GM10266 (cell line): ENCODE results near the gene FOXRED2.
"Not testable (repeated sequence)": the region's sequence is repeated elsewhere in the genome, so short reads cannot be mapped to it uniquely, and the experiment has no call there.

Experiments
- DNase-seq: peaks from one replicate; pipeline ENCODE4 v3.0.0; 2012; ENCODE audit errors: extremely low spot score
- TF ChIP-seq, protein P1 (sequence below): IDR thresholded peaks from 2 replicates; pipeline ENCODE4 v1.5.1; 2012; ENCODE audit warnings: mild to moderate bottlenecking, low read depth; ENCODE audit not compliant: control insufficient read depth, insufficient read depth; ENCODE audit errors: missing control alignments

FOXRED2 gene

DNA sequence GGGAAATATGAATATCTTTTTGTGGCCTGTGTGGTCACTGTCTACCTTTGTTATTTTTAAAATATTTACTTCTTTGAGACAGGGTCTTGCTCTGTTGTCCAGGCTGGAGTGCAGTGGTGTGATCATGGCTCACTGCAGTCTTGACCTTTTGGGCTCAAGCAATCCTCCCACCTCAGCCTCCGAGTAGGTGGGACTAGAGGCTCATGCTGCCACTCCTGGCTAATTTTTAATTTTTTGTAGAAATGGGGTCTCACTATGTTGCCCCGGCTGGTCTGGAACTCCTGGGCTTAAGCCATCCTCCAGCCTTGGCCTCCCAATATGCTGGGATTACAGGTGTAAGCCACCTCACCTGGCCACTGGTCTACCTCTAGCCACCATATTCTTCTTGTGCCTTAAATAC, 25.6 kb upstream of the FOXRED2 start:
- DNase-seq: no peak

DNA sequence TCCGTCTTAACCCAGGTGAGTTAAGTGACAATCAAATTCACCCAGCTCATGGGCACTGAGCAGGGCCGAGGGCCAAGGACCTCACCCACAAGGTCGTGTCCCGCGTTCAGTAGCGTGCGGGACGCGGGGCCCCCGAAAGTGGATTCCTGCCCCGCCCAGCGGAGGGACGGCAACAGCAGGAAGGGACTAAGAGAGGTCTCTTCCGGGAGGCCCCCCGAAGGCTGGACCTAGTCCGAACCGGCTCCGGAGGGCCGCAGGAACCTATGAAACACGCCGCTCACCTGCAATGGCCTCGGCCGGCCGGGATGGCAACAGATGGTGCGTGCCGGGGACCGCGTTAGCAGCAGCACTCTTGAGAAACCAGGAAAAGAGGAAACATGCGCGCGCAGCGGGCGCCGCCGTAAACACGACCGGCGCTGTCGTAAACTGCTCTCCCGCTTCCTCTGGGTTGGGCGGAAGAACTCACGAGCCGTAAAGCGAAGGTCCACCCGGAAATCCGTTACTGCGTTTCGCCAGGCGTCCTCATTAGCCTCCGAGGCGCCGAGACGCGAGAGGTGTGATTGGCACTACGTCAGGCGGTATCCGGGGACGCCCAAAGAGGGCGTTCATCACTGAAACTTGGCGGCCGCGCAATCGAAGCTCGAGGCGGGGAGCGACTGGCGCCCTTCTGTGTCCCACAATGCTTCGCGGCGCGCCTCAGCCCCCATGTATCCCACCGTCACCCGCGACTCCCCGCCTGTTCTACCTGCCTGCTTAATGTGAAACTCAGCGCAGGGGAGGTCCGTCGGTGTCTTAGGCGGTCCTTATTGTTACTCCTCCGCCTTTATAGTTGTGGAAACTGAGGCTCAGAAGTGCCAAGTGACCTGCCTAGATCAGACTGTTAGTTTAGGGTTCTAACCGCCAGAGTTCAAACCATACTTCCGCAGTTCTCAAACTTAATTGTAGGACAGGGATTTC, 22.2 kb upstream of the FOXRED2 start, which contains the start of gene EIF3D:
Gene EIF3D, minus strand, starts transcription at position 372 of the 957 bp plus-strand sequence. CDS start 3,045 bp downstream, outside the sequence.
- TF ChIP-seq, protein P1, sequence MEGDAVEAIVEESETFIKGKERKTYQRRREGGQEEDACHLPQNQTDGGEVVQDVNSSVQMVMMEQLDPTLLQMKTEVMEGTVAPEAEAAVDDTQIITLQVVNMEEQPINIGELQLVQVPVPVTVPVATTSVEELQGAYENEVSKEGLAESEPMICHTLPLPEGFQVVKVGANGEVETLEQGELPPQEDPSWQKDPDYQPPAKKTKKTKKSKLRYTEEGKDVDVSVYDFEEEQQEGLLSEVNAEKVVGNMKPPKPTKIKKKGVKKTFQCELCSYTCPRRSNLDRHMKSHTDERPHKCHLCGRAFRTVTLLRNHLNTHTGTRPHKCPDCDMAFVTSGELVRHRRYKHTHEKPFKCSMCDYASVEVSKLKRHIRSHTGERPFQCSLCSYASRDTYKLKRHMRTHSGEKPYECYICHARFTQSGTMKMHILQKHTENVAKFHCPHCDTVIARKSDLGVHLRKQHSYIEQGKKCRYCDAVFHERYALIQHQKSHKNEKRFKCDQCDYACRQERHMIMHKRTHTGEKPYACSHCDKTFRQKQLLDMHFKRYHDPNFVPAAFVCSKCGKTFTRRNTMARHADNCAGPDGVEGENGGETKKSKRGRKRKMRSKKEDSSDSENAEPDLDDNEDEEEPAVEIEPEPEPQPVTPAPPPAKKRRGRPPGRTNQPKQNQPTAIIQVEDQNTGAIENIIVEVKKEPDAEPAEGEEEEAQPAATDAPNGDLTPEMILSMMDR: no peak
- DNase-seq: peak; percentile 89

More for the DNA sequence above, 25.6 kb upstream of the FOXRED2 start:
- TF ChIP-seq, protein P1: no peak

DNA sequence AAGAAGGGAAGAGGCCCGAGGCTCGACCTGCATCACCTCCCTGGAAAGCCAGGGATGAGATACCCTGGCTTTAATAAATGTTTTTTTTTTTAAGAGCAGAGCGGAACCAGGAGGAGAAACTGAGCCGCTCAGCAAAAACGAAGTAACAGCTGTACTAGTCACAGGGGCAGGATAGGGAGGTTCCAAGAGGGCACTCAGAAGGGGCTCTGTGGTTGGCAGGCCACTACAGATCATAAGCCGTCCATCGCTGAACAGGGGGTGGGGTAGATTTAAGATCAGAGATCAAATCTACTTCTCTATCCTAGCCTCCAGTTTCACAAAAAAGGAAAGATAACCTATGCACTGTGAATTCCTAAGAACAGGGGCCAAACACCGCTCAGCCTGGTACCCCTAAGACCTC, 21.5 kb upstream of the FOXRED2 start:
- TF ChIP-seq, protein P1: no peak

DNA sequence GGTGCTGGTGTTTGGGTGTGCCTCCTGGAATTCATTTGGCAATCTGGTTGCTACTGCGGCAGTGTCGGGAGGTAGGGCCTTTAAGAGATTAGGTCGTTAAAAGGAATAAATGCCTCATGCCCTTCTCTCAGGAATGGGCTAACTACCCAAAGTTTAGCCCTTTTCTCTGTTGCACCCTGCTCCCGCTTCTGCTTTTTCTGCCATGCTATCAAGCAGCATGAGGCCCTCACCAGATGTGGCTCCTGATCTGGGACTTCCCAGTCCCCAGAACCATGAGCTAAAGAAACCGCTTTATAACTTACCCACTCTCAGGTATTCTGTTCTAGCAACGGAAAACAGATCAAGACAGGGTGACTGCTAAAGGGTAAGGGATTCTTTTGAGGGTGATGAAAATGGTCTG, 15.8 kb upstream of the FOXRED2 start:
- no peak for DNase-seq
- TF ChIP-seq, protein P1: no peak

More for the DNA sequence above, 21.5 kb upstream of the FOXRED2 start:
- DNase-seq: no peak

DNA sequence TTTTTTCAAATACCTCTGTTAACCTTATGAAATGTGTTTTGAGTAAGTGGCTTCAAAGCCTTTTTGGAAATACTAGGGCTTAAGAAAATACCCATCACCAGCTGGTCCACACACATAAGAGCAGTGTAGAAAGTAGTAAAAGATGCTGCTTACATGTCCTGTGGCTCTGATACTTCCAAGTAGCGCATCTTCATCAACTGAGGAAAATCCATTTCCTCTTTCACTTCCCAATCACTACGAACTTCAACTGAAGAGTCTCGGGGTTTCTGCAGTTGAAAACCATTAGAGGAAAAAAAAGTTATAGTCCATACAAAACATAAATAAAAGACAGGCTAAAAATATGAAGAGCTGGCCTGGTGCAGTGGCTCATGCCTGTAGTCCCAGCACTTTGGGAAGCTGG, 13.6 kb upstream of the FOXRED2 start:
- no peak for DNase-seq
- TF ChIP-seq, protein P1: no peak

DNA sequence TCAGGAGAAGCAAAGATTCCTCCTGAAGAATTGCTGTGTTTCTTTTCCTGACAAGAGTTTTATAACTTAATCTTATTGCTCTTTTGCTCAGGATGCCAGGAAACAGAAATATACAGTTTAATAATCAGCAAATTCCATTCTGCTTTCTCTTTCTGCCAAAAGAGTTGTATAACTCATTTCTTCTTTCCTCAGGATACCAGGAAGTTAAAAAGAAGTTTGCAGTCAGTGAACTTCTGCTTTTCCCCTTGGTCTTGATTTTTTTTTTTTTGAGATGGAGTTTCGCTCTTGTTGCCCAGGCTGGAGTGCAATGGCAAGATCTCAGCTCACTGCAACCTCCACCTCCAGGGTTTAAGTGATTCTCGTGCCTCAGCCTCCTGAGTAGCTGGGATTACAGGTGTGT, 13.1 kb upstream of the FOXRED2 start:
- not testable (repeated sequence) for DNase-seq

DNA sequence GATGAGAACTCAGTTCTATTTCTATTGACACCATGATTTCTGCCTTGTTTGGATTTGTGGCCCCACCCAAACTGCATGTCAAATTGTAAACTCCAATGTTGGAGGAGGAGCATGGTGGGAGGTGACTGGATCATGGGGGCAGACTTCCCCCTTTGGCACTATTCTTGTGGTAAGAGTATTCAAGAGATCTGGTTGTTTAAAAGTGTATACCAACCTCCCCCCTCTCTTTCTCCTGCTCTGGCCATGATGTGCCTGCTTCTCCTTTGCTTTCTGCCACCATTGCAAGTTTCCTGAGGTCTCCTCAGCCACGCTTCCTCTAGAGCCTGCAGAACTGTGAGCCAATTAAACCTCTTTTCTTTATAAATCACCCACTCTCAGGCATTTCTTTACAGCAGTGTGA, 7.9 kb upstream of the FOXRED2 start:
- DNase-seq: no peak
- TF ChIP-seq, protein P1: no peak
